ENCODE data around the gene C12orf43.

The C12orf43 gene

DNA sequence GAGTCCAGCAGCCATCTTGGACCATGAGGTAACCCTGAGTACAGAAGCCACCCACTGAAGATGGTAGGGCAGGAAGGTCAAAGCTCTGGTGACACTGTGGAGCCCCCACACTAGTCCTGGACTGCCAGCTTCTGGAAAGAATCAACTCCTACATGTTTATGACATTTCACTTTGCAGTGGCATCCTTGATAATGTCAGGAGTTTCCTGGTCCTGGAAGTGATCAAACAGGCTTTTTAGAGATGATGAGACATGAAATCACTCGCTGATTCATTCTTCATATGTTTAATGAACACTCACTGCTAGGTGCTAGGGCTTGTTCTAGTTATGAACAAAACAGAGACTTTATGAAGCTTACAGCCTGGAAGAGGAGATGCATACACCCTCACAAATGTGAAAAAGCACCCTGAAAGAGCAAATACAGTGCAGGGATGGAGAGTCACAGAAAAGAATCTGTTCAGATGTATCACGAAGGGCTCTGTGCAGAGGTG, 53.7 kb downstream of the C12orf43 start:
- no peaks in the 10 kb centered on the region for H3K9me3 ChIP-seq (ENCODE audit: control insufficient read depth, insufficient read depth, low read length)
- H3K9ac ChIP-seq (ENCODE audit: low read depth, low read length) = no peak overlapping the region
- H3K4me1 ChIP-seq (ENCODE audit: insufficient read depth, low read length) = peaks cover 4% of the 10 kb centered on the region; the same call in 1 of the 2 replicates
- H3K36me3 ChIP-seq (ENCODE audit: insufficient read depth, low read length) = no peaks in the 10 kb centered on the region

DNA sequence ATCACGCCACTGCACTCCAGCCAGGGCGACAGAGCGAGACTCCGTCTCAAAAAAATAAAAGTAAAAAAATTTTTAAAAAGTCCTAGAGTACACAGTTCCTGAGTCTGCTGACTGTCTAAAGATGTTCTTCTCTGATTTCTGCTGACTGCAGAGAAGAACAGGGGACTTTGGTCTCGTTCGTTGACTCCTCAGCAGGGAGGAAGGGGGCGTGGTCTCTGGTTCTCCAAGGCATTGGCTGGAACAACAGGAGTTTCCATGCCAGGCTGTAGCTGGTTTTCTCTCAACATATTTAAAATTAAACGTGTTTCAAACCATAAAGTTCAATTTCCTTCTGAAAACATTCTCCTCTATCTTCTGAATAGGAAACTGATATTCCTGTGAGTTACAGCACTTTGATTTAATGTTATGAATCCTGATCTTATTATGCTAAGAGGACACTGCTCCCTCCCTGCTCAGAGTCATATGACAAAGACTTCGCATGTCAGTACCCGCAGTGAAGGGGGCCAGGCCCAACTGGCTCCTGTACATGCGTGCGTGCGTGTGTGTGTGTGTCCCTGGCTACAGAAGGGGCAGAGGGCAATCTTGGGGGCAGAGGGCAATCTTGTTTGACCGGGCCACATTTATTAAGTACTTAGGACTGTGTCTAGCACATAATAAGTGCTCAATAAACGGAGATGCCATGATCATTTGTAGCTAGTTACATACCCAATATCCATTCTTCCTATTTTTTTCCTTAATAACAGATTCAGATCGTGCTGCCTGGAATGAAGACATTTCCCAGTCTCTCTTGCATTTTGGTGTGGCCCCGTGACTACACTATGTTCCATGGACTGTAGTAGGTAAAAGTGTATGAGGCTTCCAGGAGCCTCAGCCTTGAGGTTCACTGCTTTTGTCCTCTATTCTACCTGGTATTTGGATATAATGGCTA, 54.4 kb downstream of the C12orf43 start:
- peaks cover 4% of the 10 kb centered on the region; the same call in 1 of the 2 replicates for H3K4me1 ChIP-seq (ENCODE audit: insufficient read depth, low read length)
- H3K36me3 ChIP-seq (ENCODE audit: insufficient read depth, low read length) = no peaks in the 10 kb centered on the region
- no peak overlapping the region for H3K9ac ChIP-seq (ENCODE audit: low read depth, low read length)
- H3K9me3 ChIP-seq (ENCODE audit: control insufficient read depth, insufficient read depth, low read length) = no peaks in the 10 kb centered on the region

DNA sequence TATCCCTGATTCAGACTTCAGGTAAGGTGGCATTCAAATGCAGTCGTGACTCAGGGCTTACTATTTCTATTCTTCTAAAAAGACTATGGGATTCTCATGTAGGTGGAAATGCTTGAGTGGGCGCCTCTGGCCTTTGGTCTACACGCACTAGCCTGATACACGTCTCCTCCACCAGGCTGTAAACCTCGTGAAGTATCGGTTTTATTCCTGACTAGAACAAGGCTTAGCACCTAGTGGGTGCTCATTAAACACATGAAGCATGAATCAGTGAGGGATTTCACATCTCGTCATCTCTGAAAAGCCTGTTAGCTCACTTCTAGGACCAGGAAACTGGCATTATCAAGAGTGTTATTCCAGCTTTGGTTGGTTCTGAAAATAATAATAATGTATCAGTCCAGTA, 55.6 kb downstream of the C12orf43 start:
- Histone ChIP-seq H3K9me3 (ENCODE audit: control insufficient read depth, insufficient read depth, low read length) (no peaks in the 10 kb centered on the region), H3K4me1 (ENCODE audit: insufficient read depth, low read length) (peaks cover 4% of the 10 kb centered on the region; the same call in 1 of the 2 replicates), H3K36me3 (ENCODE audit: insufficient read depth, low read length) (no peaks in the 10 kb centered on the region), H3K9ac (ENCODE audit: low read depth, low read length) (no peak overlapping the region)

DNA sequence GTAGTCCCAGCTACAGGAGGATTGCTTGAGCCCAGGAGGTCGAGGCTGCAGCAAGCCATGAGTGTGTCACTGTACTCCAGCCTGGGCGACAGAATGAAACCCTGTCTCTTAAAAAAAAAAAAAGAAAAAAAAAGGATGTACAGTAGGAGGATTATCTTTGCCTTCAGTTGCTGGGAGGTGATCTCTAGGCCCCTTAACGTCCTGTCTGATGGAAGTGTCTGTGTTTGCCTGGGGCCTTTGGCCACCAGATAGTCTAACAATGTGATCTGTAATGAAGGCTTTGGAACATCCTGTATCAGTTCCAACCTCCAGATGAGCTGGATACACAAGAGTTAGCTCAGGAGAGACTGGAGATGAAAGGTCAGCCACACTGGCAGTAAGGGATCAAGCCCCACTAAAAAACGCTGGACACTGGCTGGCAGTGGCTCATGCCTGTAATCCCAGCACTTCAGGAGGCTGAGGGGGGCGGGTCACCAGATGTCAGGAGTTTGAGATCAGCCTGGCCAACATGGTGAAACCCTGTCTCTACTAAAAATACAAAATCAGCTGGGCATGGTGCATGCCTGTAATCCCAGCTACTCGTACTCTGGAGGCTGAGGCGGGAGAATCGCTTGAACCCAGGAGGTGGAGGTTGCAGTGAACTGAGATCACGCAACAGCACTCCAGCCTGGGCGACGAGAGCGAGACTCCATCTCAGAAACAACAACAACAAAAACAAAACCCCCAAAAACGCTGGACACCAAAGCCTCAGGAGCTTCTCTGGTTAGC, 57.0 kb downstream of the C12orf43 start:
- H3K4me1 ChIP-seq (ENCODE audit: insufficient read depth, low read length) = peaks cover 4% of the 10 kb centered on the region; the same call in 1 of the 2 replicates
- no peaks in the 10 kb centered on the region for H3K9me3 ChIP-seq (ENCODE audit: control insufficient read depth, insufficient read depth, low read length)
- H3K36me3 ChIP-seq (ENCODE audit: insufficient read depth, low read length) = no peaks in the 10 kb centered on the region
- H3K9ac ChIP-seq (ENCODE audit: low read depth, low read length) = no peak overlapping the region

DNA sequence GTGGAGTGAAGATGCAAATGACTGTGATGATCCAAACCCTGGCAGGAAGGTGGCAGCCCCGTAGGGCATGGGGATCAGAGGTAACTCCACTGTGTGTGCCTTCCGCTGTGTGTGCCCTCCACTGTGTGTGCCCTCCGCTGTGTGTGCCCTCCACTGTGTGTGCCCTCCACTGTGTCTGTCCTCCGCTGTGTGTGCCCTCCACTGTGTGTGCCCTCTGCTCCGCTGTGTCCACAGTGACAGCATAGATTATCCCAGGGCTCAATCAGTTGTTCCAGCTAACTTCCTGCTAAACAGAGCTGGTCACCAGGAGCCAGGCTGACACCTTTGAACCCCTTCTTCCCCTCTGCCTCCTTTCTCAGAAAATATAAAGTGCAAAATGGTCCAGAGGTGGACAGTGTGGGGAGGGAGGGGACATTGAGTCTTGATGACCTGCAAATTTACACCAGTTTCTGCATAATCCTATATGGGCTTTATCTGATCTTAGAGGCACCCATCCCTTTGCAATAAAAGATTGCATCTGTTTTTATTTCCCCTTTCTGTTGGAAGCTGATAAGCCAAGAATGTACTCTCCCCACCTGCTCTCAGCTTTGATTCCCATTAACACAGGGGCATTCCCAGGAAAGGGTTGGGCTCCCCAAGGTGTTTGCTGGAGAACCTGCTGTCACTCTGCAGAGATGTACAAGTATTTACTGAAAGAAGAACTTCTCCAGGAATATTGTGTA, 59.5 kb downstream of the C12orf43 start:
- Histone ChIP-seq H3K36me3 (ENCODE audit: insufficient read depth, low read length) (no peaks in the 10 kb centered on the region), H3K9ac (ENCODE audit: low read depth, low read length) (no peak overlapping the region), H3K4me1 (ENCODE audit: insufficient read depth, low read length) (peaks cover 2% of the 10 kb centered on the region; the same call in 1 of the 2 replicates), H3K9me3 (ENCODE audit: control insufficient read depth, insufficient read depth, low read length) (no peaks in the 10 kb centered on the region)

DNA sequence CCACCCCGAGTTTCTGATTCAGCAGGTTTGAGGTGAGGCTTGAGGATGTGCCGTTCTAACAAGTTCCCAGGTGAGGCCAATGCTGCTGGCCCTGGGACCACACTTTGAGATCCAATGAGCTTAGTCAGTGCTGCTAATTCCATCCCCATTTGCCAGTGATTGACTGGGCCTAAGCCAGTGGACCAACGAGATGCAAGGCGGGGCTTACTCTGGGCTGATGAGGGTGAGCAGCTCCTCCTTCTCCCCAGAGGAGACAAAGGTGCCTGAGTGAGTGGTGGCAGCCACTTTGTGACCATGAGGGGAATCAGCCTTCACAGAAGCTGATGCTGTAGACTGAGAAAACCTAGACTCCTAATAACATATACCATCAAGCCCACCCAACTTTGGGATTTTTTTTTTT, 61.1 kb downstream of the C12orf43 start:
- H3K9ac ChIP-seq (ENCODE audit: low read depth, low read length) = no peak overlapping the region
- H3K9me3 ChIP-seq (ENCODE audit: control insufficient read depth, insufficient read depth, low read length) = no peaks in the 10 kb centered on the region; the same call in 1 of the 2 replicates
- H3K36me3 ChIP-seq (ENCODE audit: insufficient read depth, low read length) = no peaks in the 10 kb centered on the region
- no peaks in the 10 kb centered on the region for H3K4me1 ChIP-seq (ENCODE audit: insufficient read depth, low read length)

DNA sequence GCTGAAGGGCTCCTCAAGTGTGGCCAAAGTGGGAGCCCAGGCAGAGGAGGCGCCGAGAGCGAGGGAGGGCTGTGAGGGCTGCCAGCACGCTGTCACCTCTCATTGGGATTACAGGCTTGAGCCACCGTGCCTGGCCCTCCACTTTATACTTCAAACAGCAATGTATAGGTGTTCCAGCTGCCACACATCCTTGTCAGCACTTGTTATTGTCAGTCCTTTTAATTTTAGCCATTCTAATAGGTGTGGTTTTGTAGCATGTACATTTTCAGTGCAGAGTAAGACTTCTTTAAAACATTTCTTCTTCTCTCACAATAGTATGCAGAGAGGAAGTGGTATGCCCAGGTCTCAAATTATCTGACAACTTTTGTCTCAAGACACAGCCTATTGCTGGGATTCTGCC, 65.5 kb downstream of the C12orf43 start:
- Histone ChIP-seq H3K9ac (ENCODE audit: low read depth, low read length) (no peak overlapping the region), H3K9me3 (ENCODE audit: control insufficient read depth, insufficient read depth, low read length) (no peaks in the 10 kb centered on the region; the same call in 1 of the 2 replicates), H3K4me1 (ENCODE audit: insufficient read depth, low read length) (no peaks in the 10 kb centered on the region), H3K36me3 (ENCODE audit: insufficient read depth, low read length) (no peaks in the 10 kb centered on the region)
